Measurements from ENCODE around the gene UBN1.

UBN1 gene, protein sequence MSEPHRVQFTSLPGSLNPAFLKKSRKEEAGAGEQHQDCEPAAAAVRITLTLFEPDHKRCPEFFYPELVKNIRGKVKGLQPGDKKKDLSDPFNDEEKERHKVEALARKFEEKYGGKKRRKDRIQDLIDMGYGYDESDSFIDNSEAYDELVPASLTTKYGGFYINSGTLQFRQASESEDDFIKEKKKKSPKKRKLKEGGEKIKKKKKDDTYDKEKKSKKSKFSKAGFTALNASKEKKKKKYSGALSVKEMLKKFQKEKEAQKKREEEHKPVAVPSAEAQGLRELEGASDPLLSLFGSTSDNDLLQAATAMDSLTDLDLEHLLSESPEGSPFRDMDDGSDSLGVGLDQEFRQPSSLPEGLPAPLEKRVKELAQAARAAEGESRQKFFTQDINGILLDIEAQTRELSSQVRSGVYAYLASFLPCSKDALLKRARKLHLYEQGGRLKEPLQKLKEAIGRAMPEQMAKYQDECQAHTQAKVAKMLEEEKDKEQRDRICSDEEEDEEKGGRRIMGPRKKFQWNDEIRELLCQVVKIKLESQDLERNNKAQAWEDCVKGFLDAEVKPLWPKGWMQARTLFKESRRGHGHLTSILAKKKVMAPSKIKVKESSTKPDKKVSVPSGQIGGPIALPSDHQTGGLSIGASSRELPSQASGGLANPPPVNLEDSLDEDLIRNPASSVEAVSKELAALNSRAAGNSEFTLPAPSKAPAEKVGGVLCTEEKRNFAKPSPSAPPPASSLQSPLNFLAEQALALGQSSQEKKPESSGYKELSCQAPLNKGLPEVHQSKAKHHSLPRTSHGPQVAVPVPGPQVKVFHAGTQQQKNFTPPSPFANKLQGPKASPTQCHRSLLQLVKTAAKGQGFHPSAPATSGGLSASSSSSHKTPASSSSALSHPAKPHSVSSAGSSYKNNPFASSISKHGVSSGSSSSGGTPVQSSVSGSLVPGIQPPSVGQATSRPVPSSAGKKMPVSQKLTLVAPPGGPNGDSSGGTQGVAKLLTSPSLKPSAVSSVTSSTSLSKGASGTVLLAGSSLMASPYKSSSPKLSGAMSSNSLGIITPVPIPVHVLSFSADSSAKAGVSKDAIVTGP (N-terminal part only)

GRCh38 chr16:4846901-4847773 lies at the start of gene UBN1, which contains the start of gene GLYR1:
TSS of gene UBN1 (plus strand) at chr16:4847481. CDS start at chr16:4852918, 5,437 bp downstream.
TSS of gene GLYR1 (minus strand) at chr16:4847288. CDS start at chr16:4847265, 23 bp downstream.
- peak; percentile 85 for DNase-seq (ENCODE audit: low read depth, low spot score)

GRCh38 chr16:4797805-4798252 lies 49.5 kb upstream of the UBN1 start:
- no peak overlapping the region for H3K27ac ChIP-seq
- DNase-seq (ENCODE audit: low read depth, low spot score), result no peak

More at GRCh38 chr16:4846901-4847773, at the start of gene UBN1, which contains the start of gene GLYR1:
- H3K27ac ChIP-seq, result peak within 1 kb of the TSS; percentile 88

- no peak for DNase-seq (ENCODE audit: low read depth, low spot score)
- H3K27ac ChIP-seq, result no peak overlapping the region
Observed at GRCh38 chr16:4798456-4798855, 48.8 kb upstream of the UBN1 start.

DNA sequence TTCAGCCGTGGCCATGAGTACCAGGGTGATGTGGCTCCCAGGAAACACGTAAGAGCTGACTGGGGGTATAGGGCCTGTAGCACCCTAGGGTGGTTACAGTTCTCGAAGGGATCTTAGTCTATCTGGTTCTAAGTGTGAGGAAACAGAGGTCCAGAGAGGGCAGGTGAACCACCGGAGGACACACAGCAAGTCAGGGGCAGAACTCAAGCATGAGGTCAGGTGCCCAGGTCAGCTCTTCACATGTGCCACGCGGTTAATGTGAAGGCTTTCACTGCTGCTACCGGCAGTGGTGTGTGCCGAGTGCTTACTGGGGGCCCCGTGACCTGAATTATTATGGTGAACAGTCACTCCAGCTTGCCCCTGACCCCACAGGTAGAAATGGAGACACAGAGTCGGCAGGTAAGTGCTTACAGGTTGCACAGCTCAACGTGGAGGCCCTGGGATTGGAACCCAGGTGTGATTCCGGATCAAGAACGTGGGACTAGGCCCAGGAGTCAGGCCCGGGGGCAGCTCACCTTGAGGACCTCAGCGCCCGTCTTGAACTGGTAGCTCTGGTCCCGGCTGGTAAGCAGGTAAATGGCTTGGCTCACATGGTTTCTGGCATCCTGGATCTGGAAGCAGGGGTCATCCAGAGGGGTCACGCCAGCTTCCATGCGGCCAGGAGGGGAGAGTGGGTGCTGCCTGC lies 48.0 kb upstream of the UBN1 start:
- DNase-seq (ENCODE audit: low read depth, low spot score), result no peak
- peak overlapping the region; percentile 87 for H3K27ac ChIP-seq

DNA sequence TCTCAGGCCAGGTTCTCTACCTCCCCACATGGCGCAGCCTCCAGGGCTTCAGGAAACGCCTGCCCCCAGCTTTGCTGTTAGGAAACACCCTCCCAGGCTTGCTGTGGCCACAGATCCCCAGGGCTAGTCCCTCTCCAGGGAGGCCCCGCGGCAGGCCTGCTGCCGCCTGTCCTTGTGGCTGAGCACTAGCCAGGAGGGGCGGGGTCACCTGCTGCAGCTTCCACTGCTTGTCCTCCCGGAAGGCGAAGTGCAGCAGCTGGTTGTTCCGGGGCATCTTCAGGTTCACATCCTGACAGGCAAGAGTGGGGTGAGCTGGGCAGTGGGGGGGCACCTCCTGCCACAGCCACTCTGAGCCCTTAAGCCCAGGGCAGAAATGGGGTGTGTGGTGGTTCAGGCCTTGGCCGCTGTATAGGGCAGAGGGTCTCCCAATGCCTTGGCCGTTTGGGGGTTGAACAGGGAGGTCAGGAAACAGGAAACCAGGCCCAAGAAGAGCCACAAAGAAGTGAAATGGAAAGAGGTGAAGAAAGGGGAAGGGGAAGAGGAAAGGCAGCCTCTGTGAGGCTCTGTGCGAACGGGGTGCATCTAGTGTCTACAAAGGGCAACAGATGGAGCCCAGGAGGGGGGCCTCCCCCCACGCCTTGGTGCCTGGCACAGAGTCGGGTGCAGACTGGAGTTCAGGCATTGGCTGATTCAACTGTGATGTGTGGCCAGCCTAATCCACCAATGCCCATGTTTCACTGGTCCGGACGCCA lies 46.8 kb upstream of the UBN1 start:
- DNase-seq (ENCODE audit: low read depth, low spot score), result no peak
- peak overlapping the region; percentile 87 for H3K27ac ChIP-seq

DNA sequence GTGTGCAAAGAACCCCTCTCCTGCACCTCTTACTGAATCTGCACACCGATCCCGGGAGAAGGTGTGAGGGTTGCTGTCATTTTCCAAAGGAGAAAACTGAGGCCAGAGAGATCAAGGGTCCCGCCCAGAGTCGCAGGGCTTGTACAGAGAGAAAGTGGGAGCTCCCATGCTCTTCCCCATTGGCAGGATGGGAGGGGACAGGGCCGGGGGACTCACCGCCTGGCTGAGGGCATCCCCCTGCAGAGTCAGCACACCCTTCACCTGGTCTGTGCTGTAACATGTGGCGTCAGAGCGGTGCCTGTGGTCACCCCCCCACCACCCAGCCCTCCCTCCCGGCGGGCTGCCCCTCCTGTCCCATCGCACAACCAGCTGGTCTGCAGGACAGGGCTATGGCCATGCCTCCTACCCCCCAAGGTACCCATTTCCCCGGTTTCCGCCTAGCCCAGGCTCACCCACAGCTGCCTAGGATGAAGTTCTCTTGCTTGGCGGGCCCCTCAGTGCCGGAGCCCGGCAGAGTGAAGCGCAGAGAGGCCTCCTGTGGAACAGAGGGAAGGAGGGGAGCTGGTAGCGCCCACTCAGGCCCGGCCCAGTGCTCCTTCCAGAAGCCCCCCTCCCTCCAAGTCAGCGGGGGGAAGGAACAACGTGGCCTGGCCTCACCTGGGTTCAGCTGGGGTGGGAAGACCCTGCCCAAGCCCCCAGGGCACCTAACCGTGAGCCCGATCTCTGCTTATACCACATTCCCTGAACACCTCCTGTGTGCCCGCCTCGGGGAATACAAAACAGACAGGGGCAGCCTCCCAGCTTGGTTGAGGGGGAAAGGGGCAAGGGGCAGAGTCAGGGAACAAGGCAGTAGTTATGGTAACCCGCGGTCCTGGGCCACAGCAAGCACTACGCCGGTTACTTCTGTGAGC lies 46.0 kb upstream of the UBN1 start:
- no peak for DNase-seq (ENCODE audit: low read depth, low spot score)
- peak overlapping the region; percentile 87 for H3K27ac ChIP-seq

- DNase-seq (ENCODE audit: low read depth, low spot score), result peak; percentile 71
- H3K27ac ChIP-seq, result peak within 1 kb of the TSS; percentile 87
Observed at GRCh38 chr16:4801962-4802658, 45.2 kb upstream of the UBN1 start, which contains the start of gene ROGDI. TSS of gene ROGDI (minus strand) at chr16:4802633. CDS start at chr16:4802571, 62 bp downstream.

- H3K27ac ChIP-seq, result peak overlapping the region; percentile 87
- peak; percentile 50 for DNase-seq (ENCODE audit: low read depth, low spot score)
Observed at GRCh38 chr16:4802659-4803287, 44.5 kb upstream of the UBN1 start.

- DNase-seq (ENCODE audit: low read depth, low spot score), result no peak
- H3K27ac ChIP-seq, result peak overlapping the region; percentile 87
Observed at GRCh38 chr16:4803401-4803844, 43.9 kb upstream of the UBN1 start.

GRCh38 chr16:4803898-4804762 lies 43.2 kb upstream of the UBN1 start:
- DNase-seq (ENCODE audit: low read depth, low spot score), result no peak
- H3K27ac ChIP-seq, result peak overlapping the region; percentile 87

DNA sequence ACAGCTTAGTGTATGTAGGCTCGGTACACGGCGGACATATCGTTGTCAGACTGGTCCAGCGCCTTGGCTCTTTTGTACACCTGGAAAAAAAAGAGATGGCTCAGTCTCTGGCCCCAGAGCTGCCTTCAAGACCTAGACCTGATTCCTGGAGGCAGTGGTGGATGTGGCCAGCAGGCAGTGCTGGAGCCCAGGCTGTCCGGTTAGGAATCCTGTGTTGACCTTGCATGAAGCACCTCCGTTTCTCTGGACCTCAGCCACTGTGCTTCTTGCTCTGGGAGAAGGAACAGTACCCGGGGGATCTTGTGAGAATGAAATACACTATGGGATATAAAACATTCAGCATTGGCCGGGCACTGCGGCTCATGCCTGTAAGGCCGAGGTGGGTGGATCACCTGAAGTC lies 42.0 kb upstream of the UBN1 start:
- no peak overlapping the region for H3K27ac ChIP-seq

DNA sequence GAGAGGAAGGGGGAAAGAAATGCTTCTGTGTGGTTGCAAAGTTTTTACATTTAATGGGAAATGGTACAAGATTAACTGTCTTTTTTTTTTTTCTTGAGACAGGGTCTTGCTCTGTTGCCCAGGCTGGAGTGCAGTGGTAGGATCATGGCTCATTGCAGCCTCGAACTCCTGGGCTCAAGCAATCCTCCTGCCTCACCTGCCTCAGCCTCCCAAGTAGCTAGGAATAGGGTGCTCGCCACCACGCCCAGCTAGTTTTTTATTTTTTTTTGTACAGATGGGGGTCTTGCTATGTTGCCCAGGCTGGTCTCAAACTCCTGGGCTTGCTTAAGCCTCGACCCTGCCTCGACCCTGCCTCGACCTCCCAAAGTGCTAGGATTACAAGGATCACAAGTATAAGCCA lies 41.0 kb upstream of the UBN1 start:
- H3K27ac ChIP-seq, result no peak overlapping the region

More for the DNA sequence above, 42.0 kb upstream of the UBN1 start:
- DNase-seq (ENCODE audit: low read depth, low spot score), result no peak

DNA sequence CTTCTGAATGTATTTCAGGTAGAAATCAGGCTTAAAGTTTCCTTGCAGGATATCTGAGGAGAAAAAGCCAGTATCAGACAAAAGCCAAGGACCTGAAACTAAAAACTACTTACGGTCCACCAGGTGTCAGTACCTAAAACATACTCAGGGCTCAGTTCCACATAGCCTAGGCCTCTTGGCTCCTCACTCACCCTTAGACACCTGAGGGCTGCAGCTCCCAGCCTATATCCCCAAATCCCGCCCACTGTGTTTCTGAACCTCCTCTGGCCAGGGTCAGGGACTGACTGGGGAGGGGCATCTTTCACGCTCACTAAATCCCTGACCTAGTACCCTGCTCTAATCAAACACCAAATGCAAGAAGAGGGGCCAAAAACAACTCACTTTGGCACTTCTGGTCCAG lies 36.0 kb upstream of the UBN1 start:
- H3K27ac ChIP-seq, result no peak overlapping the region
- no peak for DNase-seq (ENCODE audit: low read depth, low spot score)

More for the DNA sequence above, 41.0 kb upstream of the UBN1 start:
- DNase-seq (ENCODE audit: low read depth, low spot score), result no peak

- no peak overlapping the region for H3K27ac ChIP-seq
- no peak for DNase-seq (ENCODE audit: low read depth, low spot score)
Observed at GRCh38 chr16:4811773-4812172, 35.5 kb upstream of the UBN1 start.

All from epithelial cell of prostate (primary cell).